Panc1 (cell line): ENCODE data around the gene NT5C3A. TPM values are rescaled to one million over a fixed set of nuclear protein-coding genes. Genes with fewer than 3 reads are reported as not detected.

ENCODE experiments used
- ATAC-seq: fragments of 200-7000 bp; cut with Tn5 transposase; 2 replicates; pipeline ENCODE4 v1.9.1; 2020; ENCODE audit warnings: mild to moderate bottlenecking, moderate library complexity
- BruUV-seq: library from RNA; stranded (reverse); fragments of 400-500 nt; replicated peaks from 2 replicates; lab custom pipeline; 2021; lab: Mats Ljungman, UMichigan
- CTCF ChIA-PET: fragments of 300-600 bp; sonication (Branson Sonifier 250); formaldehyde crosslinking; loops from one replicate; lab custom pipeline; 2022; ENCODE audit warnings: antibody characterized with exemption; lab: Charles Lee
- POLR2A ChIA-PET: fragments of 300-600 bp; sonication (Branson Sonifier 250); formaldehyde crosslinking; loops from one replicate; lab custom pipeline; 2022; ENCODE audit warnings: antibody characterized with exemption; lab: Charles Lee
- DNase-seq: peaks from one replicate; pipeline ENCODE4 v3.0.0-alpha.2; 2010; ENCODE audit warnings: low read depth, low spot score
- H3K27ac ChIP-seq: 2 replicates; pipeline ENCODE4 v1.5.1; 2011; ENCODE audit warnings: mild to moderate bottlenecking, low read length, inconsistent platforms
- H3K27me3 ChIP-seq: fragments of 200-500 bp; sonication (Bioruptor generic); 2 replicates; pipeline ENCODE4 v1.6.0; 2014; ENCODE audit warnings: low read length, inconsistent platforms; ENCODE audit not compliant: control insufficient read depth, insufficient read depth
- H3K36me3 ChIP-seq: fragments of 200-500 bp; sonication (Bioruptor generic); 2 replicates; pipeline ENCODE4 v1.5.1; 2014; ENCODE audit warnings: inconsistent platforms, mild to moderate bottlenecking, low read length, moderate library complexity; ENCODE audit not compliant: control insufficient read depth, insufficient read depth
- H3K4me1 ChIP-seq: 2 replicates; pipeline ENCODE4 v1.5.1; 2011; ENCODE audit warnings: inconsistent platforms, mild to moderate bottlenecking, low read length, moderate library complexity; ENCODE audit not compliant: control insufficient read depth, insufficient read depth
- H3K4me3 ChIP-seq, 2 experiments: 2 replicates each; pipeline ENCODE4 v1.5.1; 2011 to 2012; ENCODE audit warnings: low read depth in 2 of 2, low read length in 2 of 2, mild to moderate bottlenecking in 2 of 2, inconsistent platforms in 1 of 2, moderate library complexity in 1 of 2
- H3K9me3 ChIP-seq: fragments of 200-500 bp; sonication (Bioruptor generic); 2 replicates; pipeline ENCODE4 v1.5.1; 2014; ENCODE audit warnings: low read depth, mild to moderate bottlenecking, inconsistent platforms, low read length, moderate library complexity; ENCODE audit not compliant: control insufficient read depth, insufficient read depth
- CTCF ChIP-seq: fragments of 450-650 bp; IDR thresholded peaks from 2 replicates; pipeline ENCODE4 v1.5.1; 2017; ENCODE audit warnings: mild to moderate bottlenecking
- POLR2AphosphoS5 ChIP-seq: IDR thresholded peaks from 2 replicates; pipeline ENCODE4 v1.6.1; 2012; ENCODE audit warnings: mild to moderate bottlenecking, low read depth, low read length, moderate library complexity
- SIN3A ChIP-seq: IDR thresholded peaks from 2 replicates; pipeline ENCODE4 v1.6.1; 2012; ENCODE audit warnings: low read depth, mild to moderate bottlenecking, low read length, moderate library complexity, borderline replicate concordance; ENCODE audit not compliant: insufficient read depth
- TCF7L2 ChIP-seq: IDR thresholded peaks from 2 replicates; pipeline ENCODE4 v1.6.1; 2011; ENCODE audit warnings: mild to moderate bottlenecking, low read depth, low read length, inconsistent platforms
- in situ Hi-C: cut with HindIII; loops from 2 replicates; pipeline ENCODE4 v1.10.0; 2016; ENCODE audit warnings: low sequenced_read_pairs, low pct_unique_long_range_greater_than_20kb
- intact Hi-C: fragments of 100-400 bp; cut with micrococcal nuclease; formaldehyde crosslinking; loops from one replicate; pipeline ENCODE4 v1.10.0; 2022; ENCODE audit not compliant: unreplicated experiment
- total RNA-seq: library from RNA; stranded (reverse); gene quantifications from one replicate; pipeline ENCODE4 v1.2.1, GENCODE V29; 2021; ENCODE audit not compliant: unreplicated experiment
- TF ChIP-seq, protein P1 (sequence below), 2 experiments: IDR thresholded peaks; 2 replicates each; pipeline ENCODE4 v1.6.1; 2011 to 2012; ENCODE audit warnings: low read depth in 2 of 2, control low read depth in 1 of 2, low read length in 1 of 2, mild to moderate bottlenecking in 1 of 2, moderate library complexity in 1 of 2; ENCODE audit not compliant: insufficient read depth in 1 of 2

NT5C3A gene
- total RNA-seq, 1 experiment from 2014 or later = 29.1 TPM

- intact Hi-C loops = no loop called here
- ATAC-seq (no peak), DNase-seq (no peak)
- TF ChIP-seq, protein P1, sequence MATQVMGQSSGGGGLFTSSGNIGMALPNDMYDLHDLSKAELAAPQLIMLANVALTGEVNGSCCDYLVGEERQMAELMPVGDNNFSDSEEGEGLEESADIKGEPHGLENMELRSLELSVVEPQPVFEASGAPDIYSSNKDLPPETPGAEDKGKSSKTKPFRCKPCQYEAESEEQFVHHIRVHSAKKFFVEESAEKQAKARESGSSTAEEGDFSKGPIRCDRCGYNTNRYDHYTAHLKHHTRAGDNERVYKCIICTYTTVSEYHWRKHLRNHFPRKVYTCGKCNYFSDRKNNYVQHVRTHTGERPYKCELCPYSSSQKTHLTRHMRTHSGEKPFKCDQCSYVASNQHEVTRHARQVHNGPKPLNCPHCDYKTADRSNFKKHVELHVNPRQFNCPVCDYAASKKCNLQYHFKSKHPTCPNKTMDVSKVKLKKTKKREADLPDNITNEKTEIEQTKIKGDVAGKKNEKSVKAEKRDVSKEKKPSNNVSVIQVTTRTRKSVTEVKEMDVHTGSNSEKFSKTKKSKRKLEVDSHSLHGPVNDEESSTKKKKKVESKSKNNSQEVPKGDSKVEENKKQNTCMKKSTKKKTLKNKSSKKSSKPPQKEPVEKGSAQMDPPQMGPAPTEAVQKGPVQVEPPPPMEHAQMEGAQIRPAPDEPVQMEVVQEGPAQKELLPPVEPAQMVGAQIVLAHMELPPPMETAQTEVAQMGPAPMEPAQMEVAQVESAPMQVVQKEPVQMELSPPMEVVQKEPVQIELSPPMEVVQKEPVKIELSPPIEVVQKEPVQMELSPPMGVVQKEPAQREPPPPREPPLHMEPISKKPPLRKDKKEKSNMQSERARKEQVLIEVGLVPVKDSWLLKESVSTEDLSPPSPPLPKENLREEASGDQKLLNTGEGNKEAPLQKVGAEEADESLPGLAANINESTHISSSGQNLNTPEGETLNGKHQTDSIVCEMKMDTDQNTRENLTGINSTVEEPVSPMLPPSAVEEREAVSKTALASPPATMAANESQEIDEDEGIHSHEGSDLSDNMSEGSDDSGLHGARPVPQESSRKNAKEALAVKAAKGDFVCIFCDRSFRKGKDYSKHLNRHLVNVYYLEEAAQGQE (IDR thresholded peaks at IDR 0.05; ENCODE audit: insufficient read depth in 1 of 2, low read depth in 2 of 2, low read length in 1 of 2) = no peak
- TF ChIP-seq SIN3A = no peak
- TF ChIP-seq CTCF = no peak
- TF ChIP-seq POLR2AphosphoS5 = no peak
- no peak for TF ChIP-seq TCF7L2
- ChIA-PET POLR2A (no interaction called here), CTCF (no interaction called here)
- Histone ChIP-seq H3K4me1 (peaks cover 11% of the 10 kb centered on the region), H3K27ac (no peak overlapping the region), H3K27me3 (no peaks in the 10 kb centered on the region), H3K36me3 (no peaks in the 10 kb centered on the region; the same call in 1 of the 2 replicates), H3K9me3 (peaks cover 11% of the 10 kb centered on the region; the same call in 1 of the 2 replicates), H3K4me3 (no peak overlapping the region)
- in situ Hi-C loops = no loop called here
- no TSS peak for BruUV-seq
Measured at GRCh38 chr7:33065981-33066380, 3.4 kb upstream of the NT5C3A start.

GRCh38 chr7:33062782-33063443 lies 337 bp upstream of the NT5C3A start:
- H3K27ac ChIP-seq = peak overlapping the region; percentile 91
- ATAC-seq = peak; percentile 98
- TF ChIP-seq POLR2AphosphoS5 = peak; percentile 75; the same call in 1 of the 2 replicates
- no peak for TF ChIP-seq SIN3A
- DNase-seq = peak; percentile 81
- H3K9me3 ChIP-seq = peaks cover 4% of the 10 kb centered on the region; the same call in 1 of the 2 replicates
- intact Hi-C loops (no loop called here), in situ Hi-C loops (no loop called here)
- H3K4me3 ChIP-seq = peak overlapping the region; percentile 77 to 89
- H3K4me1 ChIP-seq = peaks cover 17% of the 10 kb centered on the region
- no peaks in the 10 kb centered on the region; the same call in 1 of the 2 replicates for H3K36me3 ChIP-seq
- no TSS peak for BruUV-seq
- ChIA-PET CTCF (interaction anchor here (0.6 kb wide), 1 partner anchor 134 kb away, joined by 4 read pairs; no protein-coding TSS in a partner anchor), POLR2A (interaction anchor here (0.5 kb wide), 1 partner anchor 16 kb away, joined by 8 read pairs; no protein-coding TSS in a partner anchor)
- H3K27me3 ChIP-seq = no peaks in the 10 kb centered on the region
